ENCODE data around the gene BNC2.
A peak's percentile ranks its signal among the peaks of the same experiment; 100 is the strongest.

The BNC2 gene

GRCh38 chr9:16869131-16869881 lies 1.2 kb downstream of the BNC2 start:
- peak; percentile 62 for DNase-seq

GRCh38 chr9:16868701-16869100 lies 1.8 kb downstream of the BNC2 start:
- DNase-seq: no peak

GRCh38 chr9:16867576-16868311 lies 2.7 kb downstream of the BNC2 start:
- peak; percentile 81 for DNase-seq

GRCh38 chr9:16866587-16866986 lies 3.9 kb downstream of the BNC2 start:
- DNase-seq: peak; percentile 12

- peak; percentile 61 for DNase-seq
Observed at GRCh38 chr9:16864649-16865434, 5.6 kb downstream of the BNC2 start.

GRCh38 chr9:16848179-16848578 lies 22.3 kb downstream of the BNC2 start:
- no peak for DNase-seq

- DNase-seq: no peak
Observed at GRCh38 chr9:16846986-16847385, 23.5 kb downstream of the BNC2 start.

GRCh38 chr9:16846367-16846766 lies 24.1 kb downstream of the BNC2 start:
- DNase-seq: no peak

- no peak for DNase-seq
Observed at GRCh38 chr9:16834817-16835216, 35.7 kb downstream of the BNC2 start.

GRCh38 chr9:16833296-16833835 lies 37.1 kb downstream of the BNC2 start:
- DNase-seq: no peak

GRCh38 chr9:16832101-16832500 lies 38.4 kb downstream of the BNC2 start:
- no peak for DNase-seq

GRCh38 chr9:16830806-16831205 lies 39.7 kb downstream of the BNC2 start:
- DNase-seq: no peak

- peak; percentile 68 for DNase-seq
Observed at GRCh38 chr9:16828340-16829281, 41.9 kb downstream of the BNC2 start.

GRCh38 chr9:16825971-16826625 lies 44.4 kb downstream of the BNC2 start:
- DNase-seq: peak; percentile 90

GRCh38 chr9:16825331-16825725 lies 45.1 kb downstream of the BNC2 start:
- peak; percentile 38 for DNase-seq

GRCh38 chr9:16824545-16825330 lies 45.7 kb downstream of the BNC2 start:
- peak; percentile 61 for DNase-seq

- no peak for DNase-seq
Observed at GRCh38 chr9:16823906-16824305, 46.6 kb downstream of the BNC2 start.

- DNase-seq: no peak
Observed at GRCh38 chr9:16821344-16821743, 49.1 kb downstream of the BNC2 start.

- DNase-seq: no peak
Observed at GRCh38 chr9:16817514-16817913, 53.0 kb downstream of the BNC2 start.

GRCh38 chr9:16817002-16817401 lies 53.5 kb downstream of the BNC2 start:
- no peak for DNase-seq

GRCh38 chr9:16816011-16816410 lies 54.5 kb downstream of the BNC2 start:
- no peak for DNase-seq

All from EL (cell line).